Panc1 (cell line): ENCODE data around the gene CCL26. TPM values are rescaled to one million over a fixed set of nuclear protein-coding genes. Genes with fewer than 3 reads are reported as not detected.

Experiments
- ATAC-seq: fragments of 200-7000 bp; cut with Tn5 transposase; 2 replicates; pipeline ENCODE4 v1.9.1; 2020; ENCODE audit warnings: mild to moderate bottlenecking, moderate library complexity
- BruUV-seq: library from RNA; stranded (reverse); fragments of 400-500 nt; replicated peaks from 2 replicates; lab custom pipeline; 2021; lab: Mats Ljungman, UMichigan
- CTCF ChIA-PET: fragments of 300-600 bp; sonication (Branson Sonifier 250); formaldehyde crosslinking; loops from one replicate; lab custom pipeline; 2022; ENCODE audit warnings: antibody characterized with exemption; lab: Charles Lee
- POLR2A ChIA-PET: fragments of 300-600 bp; sonication (Branson Sonifier 250); formaldehyde crosslinking; loops from one replicate; lab custom pipeline; 2022; ENCODE audit warnings: antibody characterized with exemption; lab: Charles Lee
- DNase-seq: peaks from one replicate; pipeline ENCODE4 v3.0.0-alpha.2; 2010; ENCODE audit warnings: low read depth, low spot score
- H3K27ac ChIP-seq: 2 replicates; pipeline ENCODE4 v1.5.1; 2011; ENCODE audit warnings: mild to moderate bottlenecking, low read length, inconsistent platforms
- H3K27me3 ChIP-seq: fragments of 200-500 bp; sonication (Bioruptor generic); 2 replicates; pipeline ENCODE4 v1.6.0; 2014; ENCODE audit warnings: low read length, inconsistent platforms; ENCODE audit not compliant: control insufficient read depth, insufficient read depth
- H3K36me3 ChIP-seq: fragments of 200-500 bp; sonication (Bioruptor generic); 2 replicates; pipeline ENCODE4 v1.5.1; 2014; ENCODE audit warnings: inconsistent platforms, mild to moderate bottlenecking, low read length, moderate library complexity; ENCODE audit not compliant: control insufficient read depth, insufficient read depth
- H3K4me1 ChIP-seq: 2 replicates; pipeline ENCODE4 v1.5.1; 2011; ENCODE audit warnings: inconsistent platforms, mild to moderate bottlenecking, low read length, moderate library complexity; ENCODE audit not compliant: control insufficient read depth, insufficient read depth
- H3K4me3 ChIP-seq, 2 experiments: 2 replicates each; pipeline ENCODE4 v1.5.1; 2011 to 2012; ENCODE audit warnings: low read depth in 2 of 2, low read length in 2 of 2, mild to moderate bottlenecking in 2 of 2, inconsistent platforms in 1 of 2, moderate library complexity in 1 of 2
- H3K9me3 ChIP-seq: fragments of 200-500 bp; sonication (Bioruptor generic); 2 replicates; pipeline ENCODE4 v1.5.1; 2014; ENCODE audit warnings: low read depth, mild to moderate bottlenecking, inconsistent platforms, low read length, moderate library complexity; ENCODE audit not compliant: control insufficient read depth, insufficient read depth
- CTCF ChIP-seq: fragments of 450-650 bp; IDR thresholded peaks from 2 replicates; pipeline ENCODE4 v1.5.1; 2017; ENCODE audit warnings: mild to moderate bottlenecking
- POLR2AphosphoS5 ChIP-seq: IDR thresholded peaks from 2 replicates; pipeline ENCODE4 v1.6.1; 2012; ENCODE audit warnings: mild to moderate bottlenecking, low read depth, low read length, moderate library complexity
- REST ChIP-seq, 2 experiments: IDR thresholded peaks; 2 replicates each; pipeline ENCODE4 v1.6.1; 2011 to 2012; ENCODE audit warnings: low read depth in 2 of 2, control low read depth in 1 of 2, low read length in 1 of 2, mild to moderate bottlenecking in 1 of 2, moderate library complexity in 1 of 2; ENCODE audit not compliant: insufficient read depth in 1 of 2
- SIN3A ChIP-seq: IDR thresholded peaks from 2 replicates; pipeline ENCODE4 v1.6.1; 2012; ENCODE audit warnings: low read depth, mild to moderate bottlenecking, low read length, moderate library complexity, borderline replicate concordance; ENCODE audit not compliant: insufficient read depth
- TCF7L2 ChIP-seq: IDR thresholded peaks from 2 replicates; pipeline ENCODE4 v1.6.1; 2011; ENCODE audit warnings: mild to moderate bottlenecking, low read depth, low read length, inconsistent platforms
- in situ Hi-C: cut with HindIII; loops from 2 replicates; pipeline ENCODE4 v1.10.0; 2016; ENCODE audit warnings: low sequenced_read_pairs, low pct_unique_long_range_greater_than_20kb
- intact Hi-C: fragments of 100-400 bp; cut with micrococcal nuclease; formaldehyde crosslinking; loops from one replicate; pipeline ENCODE4 v1.10.0; 2022; ENCODE audit not compliant: unreplicated experiment
- total RNA-seq: library from RNA; stranded (reverse); gene quantifications from one replicate; pipeline ENCODE4 v1.2.1, GENCODE V29; 2021; ENCODE audit not compliant: unreplicated experiment

CCL26 gene
- total RNA-seq, 1 experiment from 2014 or later, result not detected

DNA sequence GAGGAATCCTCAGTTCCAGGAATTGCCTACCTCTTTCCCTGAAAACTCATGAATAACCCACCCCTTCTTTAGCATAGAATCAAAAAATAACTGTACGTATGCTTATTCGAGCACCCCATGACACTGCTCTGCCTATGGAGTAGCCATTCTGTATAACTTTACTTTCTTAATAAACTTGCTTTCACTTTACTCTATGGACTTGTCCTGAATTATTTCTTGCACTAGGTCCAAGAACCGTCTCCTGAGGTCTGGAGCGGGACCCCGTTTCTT, 30.5 kb upstream of the CCL26 start:
- Histone ChIP-seq H3K27ac (no peak overlapping the region), H3K4me1 (no peaks in the 10 kb centered on the region), H3K9me3 (no peaks in the 10 kb centered on the region), H3K27me3 (no peaks in the 10 kb centered on the region), H3K36me3 (no peaks in the 10 kb centered on the region), H3K4me3 (no peak overlapping the region)
- CTCF ChIA-PET, result no interaction called here
- TF ChIP-seq POLR2AphosphoS5 (no peak), SIN3A (no peak), REST (IDR thresholded peaks at IDR 0.05; ENCODE audit: insufficient read depth in 1 of 2, low read depth in 2 of 2, low read length in 1 of 2) (no peak), TCF7L2 (no peak), CTCF (no peak)
- POLR2A ChIA-PET, result no interaction called here
- ATAC-seq (no peak), DNase-seq (no peak)
- in situ Hi-C loops (no loop called here), intact Hi-C loops (no loop called here)
- no TSS peak for BruUV-seq

GRCh38 chr7:75798770-75799169, 26.8 kb upstream of the CCL26 start:
- intact Hi-C loops (no loop called here), in situ Hi-C loops (no loop called here)
- Histone ChIP-seq H3K9me3 (no peaks in the 10 kb centered on the region), H3K4me3 (no peak overlapping the region), H3K36me3 (no peaks in the 10 kb centered on the region), H3K4me1 (no peaks in the 10 kb centered on the region), H3K27ac (no peak overlapping the region), H3K27me3 (no peaks in the 10 kb centered on the region)
- BruUV-seq, result no TSS peak
- POLR2A ChIA-PET, result no interaction called here
- no peak for DNase-seq
- CTCF ChIA-PET, result no interaction called here
- ATAC-seq, result no peak
- no peak for TF ChIP-seq POLR2AphosphoS5
- TF ChIP-seq REST (IDR thresholded peaks at IDR 0.05; ENCODE audit: insufficient read depth in 1 of 2, low read depth in 2 of 2, low read length in 1 of 2), result no peak
- TF ChIP-seq SIN3A, result no peak
- TF ChIP-seq CTCF, result no peak
- no peak for TF ChIP-seq TCF7L2
